BJ (cell line): Measurements from ENCODE around the gene CRY1. TPM values are rescaled to one million over a fixed set of nuclear protein-coding genes. Genes with fewer than 3 reads are reported as not detected.
A peak's percentile ranks its signal among the peaks of the same experiment; 100 is the strongest.

Experiments used
- CTCF ChIA-PET: fragments of 350-600 bp; formaldehyde crosslinking; extraction: SDS; loops from one replicate; lab custom pipeline; 2021; ENCODE audit warnings: antibody characterized with exemption, inconsistent platforms; lab: Yijun Ruan, JAX
- POLR2A ChIA-PET: fragments of 300-600 bp; sonication (Branson Sonifier 250); formaldehyde crosslinking; extraction: SDS; loops from one replicate; lab custom pipeline; 2021; ENCODE audit warnings: antibody characterized with exemption; lab: Charles Lee
- DNase-seq: peaks from one replicate; pipeline ENCODE4 v3.0.0-alpha.2; 2011; ENCODE audit warnings: low read depth
- H3K27me3 ChIP-seq: 2 replicates; pipeline ENCODE4 v1.6.0; 2011; ENCODE audit warnings: low read length; ENCODE audit not compliant: control insufficient read depth, insufficient read depth
- H3K36me3 ChIP-seq: 2 replicates; pipeline ENCODE4 v1.5.1; 2011; ENCODE audit warnings: low read length; ENCODE audit not compliant: control insufficient read depth, insufficient read depth
- H3K4me3 ChIP-seq: 2 replicates; pipeline ENCODE4 v1.5.1; 2011; ENCODE audit warnings: low read depth, mild to moderate bottlenecking, control low read depth, low read length
- polyA plus RNA-seq: library from polyadenylated mRNA; depleted of rRNA; stranded (reverse); fragments of >200 nt; gene quantifications from 2 replicates; pipeline ENCODE4 v1.2.3, GENCODE V29; 2011
- TF ChIP-seq, protein P1 (sequence below): IDR thresholded peaks from 2 replicates; pipeline ENCODE4 v1.5.1; 2011; ENCODE audit warnings: low read depth, mild to moderate bottlenecking, control low read depth, inconsistent platforms, low read length, moderate library complexity; ENCODE audit not compliant: insufficient read depth

Gene CRY1
- polyA plus RNA-seq, 1 experiment, result 6.9 TPM

GRCh38 chr12:107127482-107128430, 34.4 kb upstream of the CRY1 start:
- Histone ChIP-seq H3K4me3 (no peak overlapping the region), H3K27me3 (no peaks in the 10 kb centered on the region), H3K36me3 (no peaks in the 10 kb centered on the region)
- CTCF ChIA-PET, result interaction anchor here (0.9 to 5.7 kb wide), 4 partner anchors 23 to 481 kb away, joined by 3 to 64 read pairs (median 4); no protein-coding TSS in a partner anchor
- POLR2A ChIA-PET, result no interaction called here
- DNase-seq, result no peak
- TF ChIP-seq, protein P1, sequence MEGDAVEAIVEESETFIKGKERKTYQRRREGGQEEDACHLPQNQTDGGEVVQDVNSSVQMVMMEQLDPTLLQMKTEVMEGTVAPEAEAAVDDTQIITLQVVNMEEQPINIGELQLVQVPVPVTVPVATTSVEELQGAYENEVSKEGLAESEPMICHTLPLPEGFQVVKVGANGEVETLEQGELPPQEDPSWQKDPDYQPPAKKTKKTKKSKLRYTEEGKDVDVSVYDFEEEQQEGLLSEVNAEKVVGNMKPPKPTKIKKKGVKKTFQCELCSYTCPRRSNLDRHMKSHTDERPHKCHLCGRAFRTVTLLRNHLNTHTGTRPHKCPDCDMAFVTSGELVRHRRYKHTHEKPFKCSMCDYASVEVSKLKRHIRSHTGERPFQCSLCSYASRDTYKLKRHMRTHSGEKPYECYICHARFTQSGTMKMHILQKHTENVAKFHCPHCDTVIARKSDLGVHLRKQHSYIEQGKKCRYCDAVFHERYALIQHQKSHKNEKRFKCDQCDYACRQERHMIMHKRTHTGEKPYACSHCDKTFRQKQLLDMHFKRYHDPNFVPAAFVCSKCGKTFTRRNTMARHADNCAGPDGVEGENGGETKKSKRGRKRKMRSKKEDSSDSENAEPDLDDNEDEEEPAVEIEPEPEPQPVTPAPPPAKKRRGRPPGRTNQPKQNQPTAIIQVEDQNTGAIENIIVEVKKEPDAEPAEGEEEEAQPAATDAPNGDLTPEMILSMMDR, result no peak

DNA sequence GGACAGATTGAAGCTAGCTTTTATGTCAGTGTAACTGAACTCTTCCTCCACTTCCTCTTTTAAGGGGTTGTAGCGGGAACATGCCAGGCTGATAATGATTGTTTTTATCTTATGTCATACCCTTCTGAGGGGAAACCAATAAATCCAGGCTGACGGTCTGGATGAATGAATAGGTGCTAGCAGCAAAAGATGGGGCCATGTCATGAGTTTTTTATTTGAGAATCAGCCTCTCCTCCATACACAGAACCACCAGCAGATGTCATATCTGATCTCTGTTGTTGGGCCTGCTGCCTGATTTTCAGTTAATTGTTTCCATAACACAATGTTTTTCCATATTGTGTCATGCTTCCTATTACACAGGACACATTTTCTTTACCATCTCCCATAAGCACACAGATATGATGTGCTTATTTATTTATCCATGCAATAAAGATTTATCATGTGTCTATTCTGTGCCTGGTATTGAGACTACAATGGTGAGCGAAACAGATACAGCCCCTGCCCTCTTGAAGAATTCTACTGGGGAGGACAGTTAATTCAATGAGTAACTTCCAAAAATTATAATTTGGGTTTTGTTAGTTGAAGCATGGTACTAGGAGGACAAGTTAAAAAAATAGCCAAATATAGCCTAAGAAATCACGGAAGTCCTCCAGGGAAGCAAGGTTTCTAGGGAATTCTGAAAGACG, 33.6 kb upstream of the CRY1 start:
- Histone ChIP-seq H3K4me3 (no peak overlapping the region), H3K36me3 (no peaks in the 10 kb centered on the region), H3K27me3 (no peaks in the 10 kb centered on the region; the same call in 1 of the 2 replicates)
- POLR2A ChIA-PET, result no interaction called here
- CTCF ChIA-PET, result interaction anchor here (0.6 to 5.7 kb wide), 6 partner anchors 14 to 503 kb away, joined by 3 to 64 read pairs (median 4); no protein-coding TSS in a partner anchor
- TF ChIP-seq, protein P1, result peak; percentile 36
- no peak for DNase-seq

DNA sequence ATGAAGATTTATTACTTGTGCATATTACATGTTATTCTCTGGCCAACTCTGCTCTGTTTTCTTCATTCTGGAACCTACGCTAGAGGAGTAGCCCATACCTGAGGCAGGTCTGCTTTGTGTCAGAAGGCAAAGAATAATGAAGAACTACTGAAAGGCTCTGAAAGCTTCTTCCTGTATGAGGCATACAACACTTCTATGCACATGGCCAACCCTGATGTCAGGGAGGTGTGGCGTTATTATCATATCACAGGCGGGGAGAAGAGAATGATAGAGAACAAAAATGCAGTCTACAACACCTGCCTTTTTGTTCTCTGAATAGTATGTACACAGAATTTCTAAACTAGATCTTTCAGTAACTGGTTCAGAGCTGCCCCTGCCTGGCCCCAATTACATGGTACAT, 32.5 kb upstream of the CRY1 start:
- POLR2A ChIA-PET, result no interaction called here

GRCh38 chr12:107122452-107122958, 29.2 kb upstream of the CRY1 start:
- no peaks in the 10 kb centered on the region for H3K36me3 ChIP-seq
- CTCF ChIA-PET, result interaction anchor here (0.6 to 2.7 kb wide), 2 partner anchors 481 to 486 kb away, joined by 3 to 9 read pairs; no protein-coding TSS in a partner anchor
- no peak for DNase-seq
- peaks cover 5% of the 10 kb centered on the region for H3K27me3 ChIP-seq
- POLR2A ChIA-PET, result interaction anchor here (0.6 kb wide), 1 partner anchor 11 kb away, joined by 3 read pairs; no protein-coding TSS in a partner anchor
- H3K4me3 ChIP-seq, result no peak overlapping the region
- TF ChIP-seq, protein P1, result no peak

More for the DNA sequence above, 32.5 kb upstream of the CRY1 start:
- DNase-seq, result no peak
- CTCF ChIA-PET, result interaction anchor here (0.6 to 5.7 kb wide), 4 partner anchors 21 to 483 kb away, joined by 3 to 64 read pairs (median 4); no protein-coding TSS in a partner anchor
- Histone ChIP-seq H3K36me3 (no peaks in the 10 kb centered on the region), H3K27me3 (peaks cover 3% of the 10 kb centered on the region; the same call in 1 of the 2 replicates), H3K4me3 (no peak overlapping the region)
- TF ChIP-seq, protein P1, result no peak
